Chondrocyte (in vitro differentiated cells): ENCODE measurements around the gene ABLIM3. TPM values are rescaled to one million over a fixed set of nuclear protein-coding genes. Genes with fewer than 3 reads are reported as not detected.
A peak's percentile ranks its signal among the peaks of the same experiment; 100 is the strongest.

Experiments
- DNase-seq: peaks from one replicate; pipeline ENCODE4 v3.0.0; 2021; ENCODE audit warnings: mixed read lengths, low spot score
- H3K27ac Mint-ChIP-seq: one replicate; pipeline ENCODE4 v1.8.0; 2021; ENCODE audit warnings: mild to moderate bottlenecking, moderate library complexity, mixed read lengths; ENCODE audit not compliant: unreplicated experiment
- H3K27me3 Mint-ChIP-seq: 2 replicates; pipeline ENCODE4 v1.8.0; 2021; ENCODE audit warnings: low read depth, mixed read lengths
- H3K36me3 Mint-ChIP-seq: 2 replicates; pipeline ENCODE4 v1.8.0; 2021; ENCODE audit warnings: low read depth, mixed read lengths
- H3K4me1 Mint-ChIP-seq: 2 replicates; pipeline ENCODE4 v1.8.0; 2021; ENCODE audit warnings: low read depth, mild to moderate bottlenecking, mixed read lengths
- H3K4me3 Mint-ChIP-seq: one replicate; pipeline ENCODE4 v1.8.0; 2021; ENCODE audit warnings: mild to moderate bottlenecking, moderate library complexity, mixed read lengths; ENCODE audit not compliant: unreplicated experiment
- H3K9me3 Mint-ChIP-seq: 2 replicates; pipeline ENCODE4 v1.8.0; 2021; ENCODE audit warnings: low read depth, mixed read lengths
- CTCF ChIP-seq: fragments of 200-600 bp; sonication (generic); IDR thresholded peaks from 2 replicates; pipeline ENCODE4 v1.5.0; 2021; ENCODE audit warnings: antibody characterized with exemption, mild to moderate bottlenecking, moderate library complexity
- long read RNA-seq: library from polyadenylated mRNA; stranded (forward); transcript quantifications from one replicate; pipeline ENCODE4 v2.0.0, GENCODE V29; 2021
- total RNA-seq: library from RNA; stranded (reverse); gene quantifications from 3 replicates; pipeline ENCODE4 v1.2.1, GENCODE V29; 2021

Gene ABLIM3
- total RNA-seq: 7.6 to 16.0 TPM (median 15.4 TPM) in 3 replicates
- long read RNA-seq, partial matches to known transcripts: 0 of 4 reads
- long read RNA-seq, other reads (novel, unspliced or antisense): 3 of 4 reads

GRCh38 chr5:149141224-149141956 lies at the start of gene ABLIM3:
Gene ABLIM3, plus strand, starts transcription at chr5:149141493. Its CDS starts 603 bp downstream, at chr5:149142096.
- peaks cover 5% of the 10 kb centered on the region for H3K36me3 Mint-ChIP-seq
- peaks cover 28% of the 10 kb centered on the region for H3K4me1 Mint-ChIP-seq
- H3K27me3 Mint-ChIP-seq: no peaks in the 10 kb centered on the region
- peak; percentile 99 for TF ChIP-seq CTCF
- no peaks in the 10 kb centered on the region for H3K9me3 Mint-ChIP-seq
- peak; percentile 75 for DNase-seq
- H3K4me3 Mint-ChIP-seq: peak within 1 kb of the TSS; percentile 78
- peak within 1 kb of the TSS; percentile 32 for H3K27ac Mint-ChIP-seq

GRCh38 chr5:149093625-149094024 lies 47.7 kb upstream of the ABLIM3 start:
- Mint-ChIP-seq H3K4me1 (no peaks in the 10 kb centered on the region), H3K27ac (no peak overlapping the region), H3K9me3 (peaks cover 20% of the 10 kb centered on the region), H3K4me3 (no peak overlapping the region), H3K36me3 (peaks cover 12% of the 10 kb centered on the region), H3K27me3 (peaks cover 4% of the 10 kb centered on the region)
- no peak for TF ChIP-seq CTCF
- DNase-seq: no peak

GRCh38 chr5:149094996-149095395 lies 46.3 kb upstream of the ABLIM3 start:
- TF ChIP-seq CTCF: no peak
- Mint-ChIP-seq H3K27ac (no peak overlapping the region), H3K4me3 (no peak overlapping the region), H3K36me3 (peaks cover 17% of the 10 kb centered on the region), H3K4me1 (no peaks in the 10 kb centered on the region), H3K9me3 (peaks cover 31% of the 10 kb centered on the region), H3K27me3 (peaks cover 3% of the 10 kb centered on the region)
- no peak for DNase-seq

- Mint-ChIP-seq H3K27me3 (peaks cover 18% of the 10 kb centered on the region), H3K36me3 (peaks cover 21% of the 10 kb centered on the region), H3K27ac (no peak overlapping the region), H3K9me3 (peaks cover 45% of the 10 kb centered on the region), H3K4me1 (no peaks in the 10 kb centered on the region), H3K4me3 (no peak overlapping the region)
- no peak for DNase-seq
- no peak for TF ChIP-seq CTCF
These were observed 41.4 kb upstream of the ABLIM3 start for GRCh38 chr5:149099920-149100319.

GRCh38 chr5:149100331-149100730 lies 41.0 kb upstream of the ABLIM3 start:
- TF ChIP-seq CTCF: no peak
- Mint-ChIP-seq H3K9me3 (peaks cover 45% of the 10 kb centered on the region), H3K36me3 (peaks cover 21% of the 10 kb centered on the region), H3K4me1 (no peaks in the 10 kb centered on the region), H3K27me3 (peaks cover 18% of the 10 kb centered on the region), H3K4me3 (no peak overlapping the region), H3K27ac (no peak overlapping the region)
- no peak for DNase-seq
